Epithelial cell of esophagus (primary cell): ENCODE data around the gene NBAS.

ENCODE experiments used
- DNase-seq: peaks from one replicate; pipeline ENCODE4 v3.0.0; 2010; ENCODE audit warnings: low read depth
- H3K4me3 ChIP-seq: 2 replicates; pipeline ENCODE4 v1.5.1; 2011; ENCODE audit warnings: mild to moderate bottlenecking, low read length, control low read depth
- CTCF ChIP-seq: IDR thresholded peaks from 2 replicates; pipeline ENCODE4 v1.5.1; 2011; ENCODE audit warnings: low read depth, mild to moderate bottlenecking, low read length, control low read depth, inconsistent platforms; ENCODE audit not compliant: insufficient read depth; ENCODE audit errors: missing control alignments

Gene NBAS

GRCh38 chr2:15591373-15591691, 30.2 kb upstream of the NBAS start:
- TF ChIP-seq CTCF = no peak
- peak overlapping the region; percentile 88 for H3K4me3 ChIP-seq
- no peak for DNase-seq

- peak; percentile 81 for TF ChIP-seq CTCF
- no peak overlapping the region for H3K4me3 ChIP-seq
- peak; percentile 66 for DNase-seq
Measured at GRCh38 chr2:15588329-15588919, 27.3 kb upstream of the NBAS start.

- no peak for TF ChIP-seq CTCF
- H3K4me3 ChIP-seq = no peak overlapping the region
- peak; percentile 54 for DNase-seq
Measured at GRCh38 chr2:15584767-15585469, 23.8 kb upstream of the NBAS start.

- DNase-seq = no peak
- TF ChIP-seq CTCF = no peak
- no peak overlapping the region for H3K4me3 ChIP-seq
Measured at GRCh38 chr2:15584316-15584715, 23.2 kb upstream of the NBAS start.

GRCh38 chr2:15583826-15584225, 22.7 kb upstream of the NBAS start:
- no peak for TF ChIP-seq CTCF
- DNase-seq = no peak
- H3K4me3 ChIP-seq = no peak overlapping the region

GRCh38 chr2:15582710-15583357, 21.7 kb upstream of the NBAS start:
- no peak for DNase-seq
- no peak for TF ChIP-seq CTCF
- H3K4me3 ChIP-seq = no peak overlapping the region
